Endothelial cell of umbilical vein (primary cell): ENCODE measurements around the gene LIN7A. TPM values are rescaled to one million over a fixed set of nuclear protein-coding genes. Genes with fewer than 3 reads are reported as not detected.

Experiments
- BruUV-seq: library from RNA; stranded (reverse); fragments of 400-500 nt; replicated peaks from 2 replicates; lab custom pipeline; 2021; lab: Mats Ljungman, UMichigan
- CTCF ChIA-PET: fragments of 300-600, 350-600 bp; sonication (Branson Sonifier 250); formaldehyde crosslinking; loops from one replicate; lab custom pipeline; 2021; ENCODE audit warnings: antibody characterized with exemption, inconsistent platforms; lab: Charles Lee
- POLR2A ChIA-PET: fragments of 300-600, 350-600 bp; sonication (Branson Sonifier 250); formaldehyde crosslinking; loops from one replicate; lab custom pipeline; 2021; ENCODE audit warnings: antibody characterized with exemption, inconsistent platforms; lab: Charles Lee
- DNase-seq: peaks from one replicate; pipeline ENCODE4 v3.0.0-alpha.2; 2011; ENCODE audit warnings: low read depth, low spot score
- FAIRE-seq: peaks from 2 replicates; lab custom pipeline; 2011; peaks lifted over from hg19 to GRCh38; lab: Jason Lieb, UNC
- H2AFZ ChIP-seq: 2 replicates; pipeline ENCODE4 v1.6.0; 2012; ENCODE audit warnings: low read depth, low read length, control low read depth, inconsistent platforms
- H3K27ac ChIP-seq: 2 replicates; pipeline ENCODE4 v1.5.1; 2011; ENCODE audit warnings: low read depth, mild to moderate bottlenecking, control low read depth, low read length, moderate library complexity; ENCODE audit not compliant: insufficient read depth
- H3K27me3 ChIP-seq, 2 experiments: 2 replicates each; pipeline versions ENCODE4 v1.6.0 to v1.6.1; 2011; ENCODE audit warnings: low read length in 2 of 2, mixed read lengths in 1 of 2; ENCODE audit not compliant: control insufficient read depth in 2 of 2, insufficient read depth in 2 of 2
- H3K36me3 ChIP-seq, 2 experiments: 2 replicates in 1 of 2; 3 replicates in 1 of 2; pipeline ENCODE4 v1.5.1; 2011; ENCODE audit warnings: low read length in 2 of 2, mild to moderate bottlenecking in 1 of 2, moderate library complexity in 1 of 2; ENCODE audit not compliant: control insufficient read depth in 2 of 2, insufficient read depth in 2 of 2; ENCODE audit errors: extremely low read depth in 1 of 2
- H3K4me1 ChIP-seq: 3 replicates; pipeline ENCODE4 v1.5.1; 2011; ENCODE audit warnings: mild to moderate bottlenecking, low read length; ENCODE audit not compliant: control insufficient read depth, insufficient read depth; ENCODE audit errors: extremely low read depth
- H3K4me2 ChIP-seq: 2 replicates; pipeline ENCODE4 v1.6.1; 2011; ENCODE audit warnings: low read length, control low read depth, mixed read lengths; ENCODE audit not compliant: insufficient read depth
- H3K4me3 ChIP-seq, 3 experiments: fragments of 200-600 bp in 1 of 3; sonication (generic), shearing (Covaris generic) in 1 of 3; replicated peaks in 1 of 3; 2 replicates each; pipeline ENCODE4 v1.5.1; 2011 to 2016; ENCODE audit warnings: control low read depth in 3 of 3, low read length in 3 of 3, mild to moderate bottlenecking in 2 of 3, inconsistent platforms in 1 of 3, low read depth in 1 of 3, moderate library complexity in 1 of 3; ENCODE audit not compliant: insufficient read depth in 1 of 3
- H3K79me2 ChIP-seq: 2 replicates; pipeline ENCODE4 v1.6.0; 2012; ENCODE audit warnings: low read length, inconsistent platforms; ENCODE audit not compliant: control insufficient read depth, insufficient read depth
- H3K9ac ChIP-seq: replicated peaks from 2 replicates; pipeline ENCODE3; 2011; ENCODE audit warnings: low read length, control low read depth; ENCODE audit not compliant: insufficient read depth; ENCODE audit errors: extremely low read depth
- H3K9me1 ChIP-seq: replicated peaks from 3 replicates; pipeline ENCODE4 v1.6.0; 2011; ENCODE audit warnings: mild to moderate bottlenecking, low read length; ENCODE audit not compliant: control insufficient read depth, insufficient read depth; ENCODE audit errors: extremely low read depth
- H3K9me3 ChIP-seq: replicated peaks from 2 replicates; pipeline ENCODE4 v1.5.1; 2012; ENCODE audit warnings: low read length, inconsistent platforms; ENCODE audit not compliant: control insufficient read depth, insufficient read depth
- H4K20me1 ChIP-seq: replicated peaks from 2 replicates; pipeline ENCODE3; 2011; ENCODE audit warnings: mild to moderate bottlenecking, low read length; ENCODE audit not compliant: control insufficient read depth, insufficient read depth; ENCODE audit errors: extremely low read depth
- CTCF ChIP-seq, 2 donors: IDR thresholded peaks; 1 replicate in 1 of 2; 2 replicates in 1 of 2; pipeline ENCODE4 v1.5.1; 2011; ENCODE audit warnings: low read length in 2 of 2, mild to moderate bottlenecking in 2 of 2, moderate library complexity in 2 of 2, control low read depth in 1 of 2, inconsistent platforms in 1 of 2, low read depth in 1 of 2; ENCODE audit not compliant: insufficient read depth in 1 of 2; ENCODE audit errors: extremely low read depth in 1 of 2
- EZH2 ChIP-seq: IDR thresholded peaks from 2 replicates; pipeline ENCODE4 v1.6.1; 2012; ENCODE audit warnings: borderline replicate concordance, low read depth, mild to moderate bottlenecking, moderate library complexity, low read length, inconsistent platforms; ENCODE audit not compliant: severe bottlenecking
- FOS ChIP-seq: IDR thresholded peaks from 2 replicates; pipeline ENCODE4 v1.6.1; 2011; ENCODE audit warnings: mild to moderate bottlenecking, low read length, moderate library complexity, borderline replicate concordance; ENCODE audit not compliant: insufficient read depth
- GATA2 ChIP-seq: IDR thresholded peaks from 2 replicates; pipeline ENCODE4 v1.7.0; 2011; ENCODE audit warnings: low read depth, mild to moderate bottlenecking, moderate library complexity, mixed read lengths, low read length; ENCODE audit not compliant: insufficient read length, insufficient read depth
- JUN ChIP-seq: IDR thresholded peaks from 2 replicates; pipeline ENCODE4 v1.6.1; 2011; ENCODE audit warnings: borderline replicate concordance, low read depth; ENCODE audit not compliant: insufficient read length, insufficient read depth
- POLR2A ChIP-seq: IDR thresholded peaks from 2 replicates; pipeline ENCODE4 v1.6.1; 2012; ENCODE audit warnings: low read depth, mild to moderate bottlenecking, control low read depth, low read length
- POLR2AphosphoS5 ChIP-seq: IDR thresholded peaks from 2 replicates; pipeline ENCODE4 v1.6.1; 2012; ENCODE audit warnings: low read depth, mild to moderate bottlenecking, control low read depth, low read length, moderate library complexity; ENCODE audit not compliant: insufficient read depth
- dilution Hi-C: fragments of 300-500 bp; cut with MboI; formaldehyde crosslinking; loops from one replicate; pipeline ENCODE4 v1.15.0; 2019; ENCODE audit warnings: low sequenced_read_pairs; ENCODE audit not compliant: extremely low pct_ligation_motif_present
- intact Hi-C: fragments of 100-400 bp; cut with micrococcal nuclease; formaldehyde crosslinking; loops from one replicate; pipeline ENCODE4 v1.10.0; 2022
- polyA plus RNA-seq, 4 experiments: library from polyadenylated mRNA; depleted of rRNA in 3 of 4; stranded (reverse) in 3 of 4; unstranded in 1 of 4; fragments of >200 nt; gene quantifications; 2 replicates each; pipeline versions ENCODE4 v1.2.1 to v1.2.3, GENCODE V29; 2011 to 2012; ENCODE audit warnings: missing spikeins in 1 of 4
- total RNA-seq: library from RNA; stranded (reverse); gene quantifications from 2 replicates; pipeline ENCODE4 v1.2.3, GENCODE V29; 2021
- TF ChIP-seq, protein P1 (sequence below): IDR thresholded peaks from 2 replicates; pipeline ENCODE4 v1.6.1; 2011; ENCODE audit not compliant: insufficient read depth, insufficient read length

The LIN7A gene
- total and polyA plus RNA-seq, 2 donors (not counting 3 experiments of a cell fraction or from before 2014, with no cell fraction given), result 1.6 to 4.3 TPM

DNA sequence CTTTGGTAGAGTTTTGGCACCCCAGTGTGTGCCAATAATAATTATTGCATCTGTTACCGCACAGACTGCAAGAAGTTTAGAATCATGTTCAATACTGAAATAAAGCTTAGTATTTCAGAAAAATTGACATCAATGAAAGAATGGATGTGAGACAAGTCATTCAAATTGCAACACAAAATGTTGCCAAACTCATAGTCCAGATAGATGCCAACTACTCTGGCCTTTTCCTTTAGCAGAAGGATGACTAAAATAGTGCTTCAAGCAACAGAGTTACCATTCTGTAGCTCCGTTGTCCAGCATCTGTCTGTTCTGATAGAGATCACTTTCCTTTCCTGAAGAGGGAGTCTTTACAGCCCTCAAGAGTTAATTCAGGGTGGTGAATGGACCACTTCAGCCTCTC is 77.5 kb downstream of the LIN7A start:
- no TSS peak for BruUV-seq
- dilution Hi-C loops (no loop called here), intact Hi-C loops (no loop called here)
- ChIA-PET CTCF (interaction anchor here (1.0 to 1.8 kb wide), 3 partner anchors 23 to 397 kb away, joined by 3 to 5 read pairs (median 3); no protein-coding TSS in a partner anchor), POLR2A (no interaction called here)
- no peaks in the 10 kb centered on the region for H4K20me1 ChIP-seq
- no peaks in the 10 kb centered on the region for H3K79me2 ChIP-seq
- H3K9me3 ChIP-seq, result no peaks in the 10 kb centered on the region
- no peak overlapping the region for H3K4me3 ChIP-seq
- H3K9me1 ChIP-seq, result no peaks in the 10 kb centered on the region
- H3K27ac ChIP-seq, result no peak overlapping the region
- H3K4me1 ChIP-seq, result no peaks in the 10 kb centered on the region
- no peak overlapping the region for H2AFZ ChIP-seq
- no peak overlapping the region for H3K4me2 ChIP-seq
- FAIRE-seq (no peak), DNase-seq (no peak)
- no peaks in the 10 kb centered on the region for H3K36me3 ChIP-seq
- no peak overlapping the region for H3K9ac ChIP-seq
- H3K27me3 ChIP-seq, result no peaks in the 10 kb centered on the region
- TF ChIP-seq, protein P1, sequence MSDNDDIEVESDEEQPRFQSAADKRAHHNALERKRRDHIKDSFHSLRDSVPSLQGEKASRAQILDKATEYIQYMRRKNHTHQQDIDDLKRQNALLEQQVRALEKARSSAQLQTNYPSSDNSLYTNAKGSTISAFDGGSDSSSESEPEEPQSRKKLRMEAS, result no peak
- TF ChIP-seq GATA2, result no peak
- no peak for TF ChIP-seq POLR2AphosphoS5
- TF ChIP-seq POLR2A, result no peak
- no peak for TF ChIP-seq EZH2
- TF ChIP-seq FOS, result no peak
- TF ChIP-seq JUN, result no peak
- TF ChIP-seq CTCF (IDR thresholded peaks at IDR 0.05; ENCODE audit: extremely low read depth in 1 of 2, insufficient read depth in 1 of 2, low read depth in 1 of 2, low read length in 2 of 2), result no peak
